GM20431 (cell line): ENCODE results near the gene RPL13.
"Not testable (repeated sequence)": the region's sequence is repeated elsewhere in the genome, so short reads cannot be mapped to it uniquely, and the experiment has no call there.

Experiments
- in situ Hi-C: fragments of 300-500 bp; cut with MseI, MboI; formaldehyde crosslinking; loops from one replicate; pipeline ENCODE4 v1.15.0; 2020; ENCODE audit warnings: low sequenced_read_pairs; ENCODE audit not compliant: unreplicated experiment

Gene RPL13

GRCh38 chr16:89561884-89562599 lies 1.6 kb downstream of the RPL13 start:
- in situ Hi-C loops, result no loop called here

GRCh38 chr16:89562939-89563338 lies 2.5 kb downstream of the RPL13 start:
- in situ Hi-C loops, result no loop called here

DNA sequence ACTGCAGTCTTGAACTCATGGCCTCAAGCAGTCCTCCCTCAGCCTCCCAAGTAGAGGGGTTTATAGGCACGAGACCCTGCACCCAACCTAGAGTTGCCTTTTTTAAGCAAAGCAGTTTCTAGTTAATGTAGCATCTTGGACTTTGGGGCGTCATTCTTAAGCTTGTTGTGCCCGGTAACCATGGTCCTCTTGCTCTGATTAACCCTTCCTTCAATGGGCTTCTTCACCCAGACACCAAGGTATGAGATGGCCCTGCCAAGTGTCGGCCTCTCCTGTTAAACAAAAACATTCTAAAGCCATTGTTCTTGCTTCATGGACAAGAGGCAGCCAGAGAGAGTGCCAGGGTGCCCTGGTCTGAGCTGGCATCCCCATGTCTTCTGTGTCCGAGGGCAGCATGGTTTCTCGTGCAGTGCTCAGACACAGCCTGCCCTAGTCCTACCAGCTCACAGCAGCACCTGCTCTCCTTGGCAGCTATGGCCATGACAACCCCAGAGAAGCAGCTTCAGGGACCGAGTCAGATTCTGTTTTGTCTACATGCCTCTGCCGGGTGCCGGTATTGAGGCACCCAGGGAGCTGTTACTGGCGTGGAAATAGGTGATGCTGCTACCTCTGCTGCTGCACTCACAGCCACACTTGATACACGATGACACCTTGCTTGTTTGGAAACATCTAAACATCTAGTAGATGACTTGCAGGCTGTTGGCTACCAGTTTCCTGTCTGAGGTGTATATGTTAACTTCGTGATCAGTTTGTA lies 3.3 kb downstream of the RPL13 start:
- in situ Hi-C loops, result no loop called here

DNA sequence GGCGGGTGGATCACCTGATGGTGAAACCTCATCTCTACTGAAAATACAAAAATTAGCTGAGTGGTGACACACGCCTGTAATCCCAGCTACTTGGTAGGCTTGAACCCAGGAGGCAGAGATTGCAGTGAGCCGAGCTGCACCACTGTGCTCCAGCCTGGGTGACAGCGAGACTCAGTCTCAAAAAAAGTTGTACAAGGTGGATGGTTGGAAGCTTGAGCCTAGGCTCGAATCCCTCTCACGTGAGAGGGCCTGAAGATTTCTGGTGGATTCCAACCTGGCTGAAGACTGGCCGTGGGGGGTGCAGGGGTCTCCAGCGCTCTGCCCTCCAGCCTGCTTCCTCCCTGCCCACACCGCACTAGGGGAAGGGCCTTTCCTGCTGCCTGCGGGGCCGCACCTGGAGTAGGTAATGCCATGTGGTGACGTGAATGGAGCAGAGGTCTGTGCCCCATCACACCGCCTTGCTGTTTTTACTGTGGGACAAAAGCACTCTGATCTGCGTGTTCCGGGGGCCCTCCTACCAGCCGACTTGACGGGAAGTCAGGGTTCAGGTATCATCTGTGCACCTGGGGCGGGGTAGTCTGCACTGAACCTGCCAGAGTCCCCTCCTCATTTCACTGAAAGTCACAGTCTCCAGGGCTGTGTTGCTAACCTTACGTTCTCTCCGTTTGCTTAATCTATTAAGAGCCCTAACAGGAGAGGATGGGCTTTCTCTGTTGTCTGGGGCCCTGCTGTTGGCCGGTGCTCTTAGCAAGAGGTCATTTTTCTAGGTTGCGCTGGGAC lies 4.2 kb downstream of the RPL13 start:
- in situ Hi-C loops, result no loop called here

- in situ Hi-C loops, result no loop called here
These were observed 4.7 kb downstream of the RPL13 start for GRCh38 chr16:89565256-89565505.

DNA sequence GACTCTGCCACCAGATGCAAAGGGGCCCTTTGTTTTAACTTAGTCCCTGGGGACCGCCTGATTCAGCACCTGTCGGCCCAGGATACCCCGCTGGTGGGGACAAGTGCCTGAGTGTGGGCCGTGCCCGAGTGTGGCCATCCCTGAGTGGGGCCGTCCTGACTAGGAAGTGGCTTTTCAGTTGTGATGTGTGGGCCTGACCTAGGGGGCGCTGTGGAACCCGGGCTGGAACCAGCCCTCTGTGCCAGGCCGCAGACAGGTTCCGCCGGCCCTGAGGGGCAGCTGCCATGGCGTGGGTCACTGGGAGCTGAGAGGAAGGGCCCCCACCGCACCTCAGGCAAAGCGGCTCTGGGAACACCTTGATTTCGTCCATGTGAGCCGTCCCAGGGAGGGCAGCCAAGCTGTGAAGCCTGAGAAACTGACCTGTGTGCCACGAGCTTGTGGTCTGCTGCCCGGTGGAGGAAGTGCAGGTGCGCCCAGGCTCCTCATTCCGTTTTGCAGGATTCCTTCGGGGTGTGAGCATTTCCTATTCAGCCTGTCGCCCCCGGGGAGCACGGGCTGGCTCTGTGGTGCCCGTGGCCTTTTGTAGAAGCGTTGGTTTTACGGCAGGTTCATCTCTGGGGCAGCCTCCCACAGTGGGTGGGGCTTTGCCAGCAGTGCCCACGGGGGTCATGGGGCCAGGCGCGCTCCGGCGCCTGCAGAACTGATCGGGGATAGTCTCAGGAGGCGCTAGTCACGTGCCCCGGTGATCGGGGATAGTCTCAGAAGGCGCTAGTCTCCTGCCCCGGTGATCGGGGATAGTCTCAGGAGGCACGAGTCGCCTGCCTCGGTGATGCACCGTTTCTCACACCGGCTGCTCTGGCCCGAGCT lies 5.3 kb downstream of the RPL13 start:
- in situ Hi-C loops, result no loop called here

- in situ Hi-C loops, result no loop called here
These were observed 7.4 kb downstream of the RPL13 start for GRCh38 chr16:89567656-89568594.

DNA sequence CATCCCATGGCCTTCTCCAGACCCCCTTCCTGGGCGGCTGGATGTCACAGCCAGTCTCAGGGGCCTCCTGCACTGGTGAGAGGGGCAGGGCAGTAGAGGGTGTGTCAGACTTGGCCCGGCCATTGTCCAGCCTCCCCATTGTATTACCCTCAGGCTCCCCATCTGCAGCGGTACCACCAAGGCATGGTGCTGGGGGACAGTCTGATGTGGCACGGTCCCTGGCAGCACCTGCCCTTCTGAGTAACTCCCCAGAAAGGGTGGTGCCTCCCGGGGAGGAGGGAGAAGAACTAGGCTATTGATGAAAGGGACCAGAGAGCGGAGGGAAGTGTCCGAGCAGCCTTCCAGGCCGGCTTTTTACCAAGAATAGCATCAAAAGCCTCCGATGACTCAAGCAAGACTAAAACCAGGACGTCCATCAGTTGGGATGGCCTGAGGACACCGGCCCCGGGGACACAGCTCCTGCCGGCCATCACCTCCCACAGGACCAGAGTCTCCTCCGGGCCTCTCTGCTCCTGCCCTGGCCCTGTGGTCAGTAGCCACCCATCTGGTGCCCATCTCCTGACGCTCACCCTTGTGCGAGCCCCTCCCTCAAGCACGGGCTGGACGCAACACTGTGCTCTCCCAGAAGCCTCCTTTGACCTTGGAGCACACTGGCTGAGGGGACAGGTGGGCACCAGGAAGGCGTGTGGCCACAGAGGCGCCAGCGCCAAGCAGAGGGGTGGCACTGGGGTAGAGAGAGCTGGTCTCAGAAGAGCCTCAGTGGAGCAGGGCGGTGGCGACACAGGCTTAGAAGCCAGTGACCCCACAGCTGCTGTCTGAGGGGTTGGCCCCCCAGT lies 9.2 kb downstream of the RPL13 start:
- in situ Hi-C loops, result no loop called here

- in situ Hi-C loops, result no loop called here
These were observed 10.0 kb downstream of the RPL13 start for GRCh38 chr16:89570342-89570923.

DNA sequence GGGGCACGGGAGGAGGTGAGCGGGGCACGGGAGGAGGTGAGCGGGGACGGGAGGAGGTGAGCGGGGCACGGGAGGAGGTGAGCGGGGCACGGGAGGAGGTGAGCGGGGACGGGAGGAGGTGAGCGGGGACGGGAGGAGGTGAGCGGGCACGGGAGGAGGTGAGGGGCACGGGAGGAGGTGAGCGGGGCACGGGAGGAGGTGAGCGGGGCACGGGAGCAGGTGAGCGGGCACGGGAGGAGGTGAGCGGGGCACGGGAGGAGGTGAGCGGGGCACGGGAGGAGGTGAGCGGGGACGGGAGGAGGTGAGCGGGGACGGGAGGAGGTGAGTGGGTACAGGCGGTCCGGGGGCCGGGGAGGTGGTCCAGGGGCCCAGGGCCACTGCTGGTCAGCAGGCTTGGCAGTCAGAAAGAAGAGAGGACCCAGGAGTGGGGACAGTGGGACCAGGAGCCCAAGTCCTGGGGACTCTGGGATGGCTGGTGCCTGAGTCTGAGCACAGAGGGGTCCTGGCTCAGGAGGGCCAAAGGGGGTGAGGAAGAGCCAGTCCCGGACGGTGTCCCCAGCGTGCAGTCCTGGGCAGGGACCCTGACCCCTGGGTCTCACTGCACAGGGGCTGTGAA lies 10.6 kb downstream of the RPL13 start:
- in situ Hi-C loops, result not testable (repeated sequence)

GRCh38 chr16:89571636-89572035 lies 11.2 kb downstream of the RPL13 start:
- in situ Hi-C loops, result no loop called here

DNA sequence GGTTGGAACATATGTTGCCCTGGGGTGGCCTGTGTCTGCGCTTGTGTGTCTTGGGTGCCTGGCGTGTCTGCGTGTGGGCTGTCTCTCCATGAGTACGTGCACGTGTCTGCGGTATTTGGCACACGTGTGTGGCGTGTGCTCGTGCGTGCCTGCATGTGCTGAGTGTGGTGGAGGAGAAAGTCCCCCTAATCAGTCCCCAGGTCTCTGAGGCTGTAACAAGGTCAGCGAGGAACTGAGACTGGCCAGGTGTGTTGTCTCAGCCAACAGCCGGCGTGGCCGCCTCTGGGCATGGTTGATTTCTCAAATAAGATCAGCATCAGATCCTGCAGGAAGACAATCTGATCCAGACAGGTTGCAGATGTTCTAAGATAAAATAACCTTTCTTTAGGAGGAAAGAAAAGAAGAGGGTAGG lies 11.6 kb downstream of the RPL13 start:
- in situ Hi-C loops, result no loop called here

GRCh38 chr16:89572485-89573205 lies 12.2 kb downstream of the RPL13 start:
- in situ Hi-C loops, result no loop called here

GRCh38 chr16:89573826-89574680 lies 13.6 kb downstream of the RPL13 start:
- in situ Hi-C loops, result no loop called here

DNA sequence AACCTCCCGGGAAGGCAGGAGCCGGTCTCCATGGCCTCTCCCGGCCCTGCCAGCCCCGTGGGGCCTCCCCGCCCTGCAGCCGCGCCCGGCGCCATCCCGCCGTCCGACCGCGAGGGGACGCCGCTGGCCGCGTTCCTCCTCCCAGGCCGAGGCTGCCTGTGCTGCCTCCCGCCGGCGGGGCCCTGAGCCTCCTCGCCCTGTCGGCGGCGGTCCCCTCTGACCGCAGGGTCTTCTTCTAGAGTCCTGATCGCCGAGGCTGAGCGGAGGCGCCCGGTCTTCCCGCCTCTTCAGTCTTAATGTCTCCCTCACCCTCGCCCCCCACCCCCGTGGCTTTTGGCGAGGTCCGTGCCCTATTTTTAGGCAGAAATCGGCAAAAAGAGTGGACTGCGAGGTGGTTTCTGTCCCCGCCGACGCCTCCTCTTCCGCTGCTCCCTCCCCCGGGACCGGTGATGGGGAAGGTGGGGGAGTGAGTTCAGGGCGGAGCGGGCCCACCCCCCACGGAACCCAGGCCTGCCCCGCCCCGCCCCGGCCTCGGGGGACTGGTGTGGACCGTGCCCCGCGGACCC lies 14.3 kb downstream of the RPL13 start:
- in situ Hi-C loops, result no loop called here
